ENCODE data around the gene EFCAB6. TPM values are rescaled to one million over a fixed set of nuclear protein-coding genes. Genes with fewer than 3 reads are reported as not detected.

EFCAB6 gene
- total RNA-seq, 2 experiments from 2014 or later: 0.26 to 0.39 TPM

DNA sequence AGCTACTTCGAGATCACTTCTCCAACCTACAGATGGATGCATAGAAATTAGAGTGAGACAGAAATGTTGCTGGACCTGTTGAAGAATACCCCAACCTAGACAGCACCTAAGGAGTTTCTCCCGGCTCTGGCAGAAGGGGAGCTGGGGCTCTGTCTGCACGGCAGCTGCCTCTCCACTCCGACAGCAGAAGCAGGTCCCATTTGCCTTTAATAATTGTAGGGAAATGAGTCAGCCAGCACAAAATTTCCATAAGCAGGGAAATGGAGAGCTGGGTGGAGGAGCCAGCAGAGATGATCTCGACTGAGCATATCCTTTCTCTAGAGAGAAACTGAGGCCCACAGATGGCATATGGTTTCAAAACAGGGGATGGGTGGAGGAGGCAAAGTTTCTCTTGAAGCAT is 80.1 kb downstream of the EFCAB6 start:
- no peak overlapping the region for H3K27ac Mint-ChIP-seq
- ChIA-PET POLR2A (no interaction called here), CTCF (interaction anchor here (0.7 to 1.2 kb wide), 2 partner anchors 213 to 214 kb away, joined by 3 read pairs; no protein-coding TSS in a partner anchor)
- no peak for DNase-seq
- H3K9me3 Mint-ChIP-seq (ENCODE audit: insufficient read depth): no peaks in the 10 kb centered on the region
- H3K27me3 Mint-ChIP-seq (ENCODE audit: low read depth): peaks cover 5% of the 10 kb centered on the region
- H3K4me1 Mint-ChIP-seq (ENCODE audit: low read depth): no peaks in the 10 kb centered on the region
- no peak overlapping the region for H3K4me3 Mint-ChIP-seq
- ATAC-seq: no peak
- H3K36me3 Mint-ChIP-seq (ENCODE audit: low read depth): no peaks in the 10 kb centered on the region

DNA sequence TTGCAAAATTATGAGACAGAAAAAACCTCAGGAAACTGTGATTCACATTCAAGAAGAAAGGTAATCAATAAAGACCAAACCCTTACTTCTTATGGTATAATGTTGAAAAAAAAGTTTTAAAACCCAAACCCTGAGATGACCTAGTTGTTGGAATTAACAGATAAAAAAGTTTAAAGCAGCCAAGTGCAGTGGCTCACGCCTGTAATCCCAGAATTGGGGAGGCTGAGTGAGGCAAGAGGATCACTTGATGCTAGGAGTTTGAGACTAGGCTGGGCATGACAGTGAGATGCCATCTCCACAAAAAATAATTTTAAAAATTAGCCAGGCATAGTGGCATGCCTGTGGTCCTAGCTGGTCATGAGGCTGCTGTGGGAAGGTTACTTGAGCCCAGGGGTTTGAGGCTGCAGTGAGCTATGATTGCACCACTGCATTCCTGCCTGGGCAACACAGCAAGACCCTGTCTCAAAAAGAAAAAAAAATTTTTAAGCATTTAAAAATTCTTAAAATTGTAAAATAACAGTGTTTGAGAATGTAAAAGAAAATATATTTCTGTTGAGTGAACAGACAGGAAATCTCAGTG is 85.1 kb downstream of the EFCAB6 start:
- no peak for ATAC-seq
- H3K27ac Mint-ChIP-seq: no peak overlapping the region
- peaks cover 6% of the 10 kb centered on the region for H3K4me1 Mint-ChIP-seq (ENCODE audit: low read depth)
- H3K36me3 Mint-ChIP-seq (ENCODE audit: low read depth): no peaks in the 10 kb centered on the region
- POLR2A ChIA-PET: no interaction called here
- CTCF ChIA-PET: no interaction called here
- peaks cover 5% of the 10 kb centered on the region for H3K27me3 Mint-ChIP-seq (ENCODE audit: low read depth)
- no peak for DNase-seq
- H3K9me3 Mint-ChIP-seq (ENCODE audit: insufficient read depth): no peaks in the 10 kb centered on the region
- H3K4me3 Mint-ChIP-seq: no peak overlapping the region

DNA sequence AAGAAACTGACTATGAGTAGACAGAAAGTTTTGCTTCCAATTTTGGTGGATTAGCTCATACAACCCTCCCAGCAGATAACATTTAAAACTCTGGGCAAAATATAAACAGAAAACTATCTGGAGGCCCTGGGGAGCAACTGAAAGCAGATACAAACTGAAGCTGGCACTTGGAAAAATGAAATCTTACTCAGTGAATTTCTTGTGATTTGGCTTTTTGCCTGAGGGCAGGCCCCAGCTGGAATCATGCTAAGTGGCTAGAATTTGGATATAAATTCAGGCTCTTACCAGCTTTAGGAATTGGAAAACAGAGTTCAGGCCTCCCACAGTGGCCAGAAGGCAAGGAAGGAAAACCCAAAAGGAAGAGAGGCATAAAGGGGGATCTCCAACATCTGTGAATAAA is 85.8 kb downstream of the EFCAB6 start:
- no peak overlapping the region for H3K4me3 Mint-ChIP-seq
- peaks cover 6% of the 10 kb centered on the region for H3K4me1 Mint-ChIP-seq (ENCODE audit: low read depth)
- no peaks in the 10 kb centered on the region for H3K9me3 Mint-ChIP-seq (ENCODE audit: insufficient read depth)
- ATAC-seq (no peak), DNase-seq (no peak)
- no peaks in the 10 kb centered on the region for H3K36me3 Mint-ChIP-seq (ENCODE audit: low read depth)
- ChIA-PET CTCF (no interaction called here), POLR2A (no interaction called here)
- no peak overlapping the region for H3K27ac Mint-ChIP-seq
- peaks cover 9% of the 10 kb centered on the region for H3K27me3 Mint-ChIP-seq (ENCODE audit: low read depth)

DNA sequence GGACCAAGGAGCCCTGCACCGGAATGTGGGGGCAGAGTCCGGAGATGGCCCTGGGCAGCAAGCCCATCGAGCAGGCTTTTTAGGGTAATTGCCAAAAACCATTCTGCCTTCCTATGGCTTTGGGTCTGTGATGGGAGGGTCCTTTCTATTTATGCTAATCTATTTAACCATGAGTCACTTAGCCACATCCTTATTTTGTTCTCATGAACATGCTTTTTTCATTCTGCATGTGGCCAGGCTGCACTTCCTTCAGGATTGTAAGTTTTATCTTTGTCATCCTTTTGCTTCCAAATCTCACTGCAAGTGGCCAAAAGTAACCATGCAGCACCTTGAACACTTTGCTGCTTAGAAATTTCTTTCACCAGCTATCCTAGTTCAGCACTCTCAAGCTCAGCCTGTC is 88.3 kb downstream of the EFCAB6 start:
- ChIA-PET CTCF (no interaction called here), POLR2A (no interaction called here)
- Mint-ChIP-seq H3K27ac (no peak overlapping the region), H3K4me1 (ENCODE audit: low read depth) (peaks cover 6% of the 10 kb centered on the region), H3K4me3 (no peak overlapping the region), H3K36me3 (ENCODE audit: low read depth) (no peaks in the 10 kb centered on the region), H3K9me3 (ENCODE audit: insufficient read depth) (no peaks in the 10 kb centered on the region), H3K27me3 (ENCODE audit: low read depth) (peaks cover 13% of the 10 kb centered on the region)
- ATAC-seq: no peak
- DNase-seq: no peak

DNA sequence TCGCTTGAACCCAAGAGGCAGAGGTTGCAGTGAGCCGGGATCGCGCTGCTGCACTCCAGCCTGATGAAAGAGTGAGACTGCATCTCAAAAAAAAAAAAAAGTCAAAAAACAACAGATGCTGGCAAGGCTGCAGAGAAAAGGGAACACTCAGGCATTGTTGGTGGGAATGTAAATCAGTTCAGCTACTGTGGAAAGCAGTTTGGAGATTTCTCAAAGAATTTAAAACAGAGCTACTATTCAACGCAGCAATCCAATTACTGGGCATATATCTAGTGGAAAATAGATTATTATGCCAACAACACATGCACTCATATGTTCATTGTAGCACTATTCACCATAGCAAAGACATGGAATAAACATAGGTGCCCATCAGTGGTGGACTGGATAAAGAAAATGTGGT is 89.7 kb downstream of the EFCAB6 start:
- Mint-ChIP-seq H3K36me3 (ENCODE audit: low read depth) (no peaks in the 10 kb centered on the region), H3K9me3 (ENCODE audit: insufficient read depth) (no peaks in the 10 kb centered on the region), H3K27me3 (ENCODE audit: low read depth) (peaks cover 9% of the 10 kb centered on the region), H3K27ac (no peak overlapping the region), H3K4me1 (ENCODE audit: low read depth) (peaks cover 6% of the 10 kb centered on the region), H3K4me3 (no peak overlapping the region)
- DNase-seq (no peak), ATAC-seq (no peak)
- POLR2A ChIA-PET: no interaction called here
- CTCF ChIA-PET: no interaction called here

DNA sequence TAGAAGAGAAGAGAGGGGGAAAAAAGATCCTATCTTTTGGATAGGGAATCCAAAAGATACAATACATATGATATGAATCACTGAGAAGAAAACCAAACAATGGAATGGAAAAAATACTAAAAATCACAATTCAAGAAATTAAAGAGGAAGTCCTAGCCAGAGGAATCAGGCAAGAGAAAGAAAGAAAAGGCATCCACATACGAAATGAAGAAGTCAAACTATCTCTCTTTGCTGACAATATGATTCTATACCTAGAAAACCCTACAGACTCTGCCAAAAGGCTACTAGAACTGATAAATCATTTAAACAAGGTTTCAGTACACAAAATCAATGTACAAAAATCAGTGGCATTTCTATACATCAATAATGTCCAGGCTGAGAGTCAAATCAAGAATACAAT is 91.4 kb downstream of the EFCAB6 start:
- H3K36me3 Mint-ChIP-seq (ENCODE audit: low read depth): no peaks in the 10 kb centered on the region
- no peak for ATAC-seq
- H3K27me3 Mint-ChIP-seq (ENCODE audit: low read depth): peaks cover 11% of the 10 kb centered on the region
- no peak overlapping the region for H3K4me3 Mint-ChIP-seq
- ChIA-PET POLR2A (interaction anchor here (0.6 kb wide), 1 partner anchor 869 kb away, joined by 3 read pairs; no protein-coding TSS in a partner anchor), CTCF (no interaction called here)
- no peaks in the 10 kb centered on the region for H3K9me3 Mint-ChIP-seq (ENCODE audit: insufficient read depth)
- no peak for DNase-seq
- peaks cover 6% of the 10 kb centered on the region for H3K4me1 Mint-ChIP-seq (ENCODE audit: low read depth)
- no peak overlapping the region for H3K27ac Mint-ChIP-seq

GRCh38 chr22:43714104-43714503 is 98.0 kb downstream of the EFCAB6 start:
- no peak overlapping the region for H3K4me3 Mint-ChIP-seq
- H3K9me3 Mint-ChIP-seq (ENCODE audit: insufficient read depth): no peaks in the 10 kb centered on the region
- no peaks in the 10 kb centered on the region for H3K36me3 Mint-ChIP-seq (ENCODE audit: low read depth)
- no peak for ATAC-seq
- H3K27ac Mint-ChIP-seq: no peak overlapping the region
- H3K4me1 Mint-ChIP-seq (ENCODE audit: low read depth): no peaks in the 10 kb centered on the region
- POLR2A ChIA-PET: no interaction called here
- CTCF ChIA-PET: no interaction called here
- peaks cover 10% of the 10 kb centered on the region for H3K27me3 Mint-ChIP-seq (ENCODE audit: low read depth)
- DNase-seq: no peak

DNA sequence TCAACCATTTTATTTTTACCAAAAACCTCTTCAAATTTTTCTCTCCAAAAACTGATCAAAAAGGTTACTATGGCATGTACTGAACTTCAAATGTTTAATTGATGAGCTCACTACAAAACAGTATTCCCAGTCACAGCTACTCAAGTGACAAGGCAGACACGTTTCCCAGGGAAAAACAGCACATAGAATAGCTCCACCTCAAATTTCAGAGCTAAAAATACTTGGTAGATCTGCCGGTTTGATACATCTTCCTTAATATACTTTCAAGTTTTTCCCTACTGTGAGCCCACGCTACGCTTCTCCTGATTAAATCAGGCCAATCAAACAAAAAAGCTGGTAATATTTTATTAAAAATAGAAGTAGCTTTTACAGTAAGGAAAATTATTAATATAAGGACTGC is 100.4 kb downstream of the EFCAB6 start:
- Mint-ChIP-seq H3K9me3 (ENCODE audit: insufficient read depth) (no peaks in the 10 kb centered on the region), H3K4me3 (no peak overlapping the region), H3K27ac (no peak overlapping the region), H3K36me3 (ENCODE audit: low read depth) (no peaks in the 10 kb centered on the region), H3K27me3 (ENCODE audit: low read depth) (peaks cover 12% of the 10 kb centered on the region), H3K4me1 (ENCODE audit: low read depth) (no peaks in the 10 kb centered on the region)
- CTCF ChIA-PET: interaction anchor here (0.9 kb wide), 1 partner anchor 173 kb away, joined by 3 read pairs; no protein-coding TSS in a partner anchor
- DNase-seq (no peak), ATAC-seq (no peak)
- POLR2A ChIA-PET: no interaction called here

DNA sequence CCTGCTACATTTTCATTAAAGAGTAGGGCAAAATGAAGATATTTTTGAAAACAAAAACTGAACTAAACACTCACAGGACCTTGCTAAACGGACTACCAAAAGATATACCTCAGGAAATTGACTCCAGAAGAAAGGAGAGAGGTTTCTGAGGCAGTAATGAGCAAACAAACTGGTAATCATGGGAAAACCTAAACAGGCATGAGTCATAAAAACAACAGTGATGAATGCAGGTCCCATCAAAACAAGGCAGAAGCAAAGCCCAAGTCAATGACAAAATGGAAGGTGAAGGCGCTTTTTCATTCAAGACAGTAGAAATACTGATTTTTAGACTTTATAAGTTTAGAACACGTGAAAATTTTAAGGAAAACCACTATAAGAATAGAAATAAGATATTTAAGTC is 104.5 kb downstream of the EFCAB6 start:
- Mint-ChIP-seq H3K9me3 (ENCODE audit: insufficient read depth) (peaks cover 8% of the 10 kb centered on the region), H3K27me3 (ENCODE audit: low read depth) (peaks cover 10% of the 10 kb centered on the region), H3K36me3 (ENCODE audit: low read depth) (no peaks in the 10 kb centered on the region), H3K4me1 (ENCODE audit: low read depth) (no peaks in the 10 kb centered on the region), H3K4me3 (no peak overlapping the region), H3K27ac (no peak overlapping the region)
- ChIA-PET POLR2A (no interaction called here), CTCF (no interaction called here)
- no peak for ATAC-seq
- no peak for DNase-seq

- no peak for DNase-seq
- POLR2A ChIA-PET: no interaction called here
- H3K27ac Mint-ChIP-seq: no peak overlapping the region
- H3K4me1 Mint-ChIP-seq (ENCODE audit: low read depth): no peaks in the 10 kb centered on the region
- CTCF ChIA-PET: no interaction called here
- peaks cover 8% of the 10 kb centered on the region for H3K9me3 Mint-ChIP-seq (ENCODE audit: insufficient read depth)
- H3K36me3 Mint-ChIP-seq (ENCODE audit: low read depth): no peaks in the 10 kb centered on the region
- H3K27me3 Mint-ChIP-seq (ENCODE audit: low read depth): peaks cover 10% of the 10 kb centered on the region
- ATAC-seq: no peak
- no peak overlapping the region for H3K4me3 Mint-ChIP-seq
Observed at GRCh38 chr22:43706571-43707328, 105.4 kb downstream of the EFCAB6 start.

DNA sequence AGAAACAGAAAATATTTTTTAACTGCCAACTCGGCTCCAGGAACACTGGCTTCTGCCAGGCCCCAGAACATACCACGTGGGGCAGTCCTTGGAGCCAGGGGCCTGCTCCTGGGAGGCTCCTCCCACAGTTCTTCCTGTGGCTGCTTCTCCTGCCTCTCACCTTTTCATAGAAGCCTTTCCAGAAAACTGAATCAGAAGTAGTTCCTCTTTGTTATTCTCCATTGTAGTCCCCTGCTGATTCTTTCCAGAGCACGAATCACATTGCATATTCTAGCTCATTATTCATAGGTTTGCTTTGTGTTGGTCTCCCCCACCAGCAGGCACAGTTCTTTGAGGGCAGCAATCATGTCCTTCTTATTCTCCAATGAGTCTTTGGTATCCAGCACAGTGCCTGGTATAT is 106.0 kb downstream of the EFCAB6 start:
- Mint-ChIP-seq H3K27me3 (ENCODE audit: low read depth) (peaks cover 10% of the 10 kb centered on the region), H3K4me3 (no peak overlapping the region), H3K4me1 (ENCODE audit: low read depth) (no peaks in the 10 kb centered on the region), H3K36me3 (ENCODE audit: low read depth) (no peaks in the 10 kb centered on the region), H3K9me3 (ENCODE audit: insufficient read depth) (peaks cover 8% of the 10 kb centered on the region), H3K27ac (no peak overlapping the region)
- POLR2A ChIA-PET: no interaction called here
- CTCF ChIA-PET: no interaction called here
- no peak for DNase-seq
- ATAC-seq: no peak

DNA sequence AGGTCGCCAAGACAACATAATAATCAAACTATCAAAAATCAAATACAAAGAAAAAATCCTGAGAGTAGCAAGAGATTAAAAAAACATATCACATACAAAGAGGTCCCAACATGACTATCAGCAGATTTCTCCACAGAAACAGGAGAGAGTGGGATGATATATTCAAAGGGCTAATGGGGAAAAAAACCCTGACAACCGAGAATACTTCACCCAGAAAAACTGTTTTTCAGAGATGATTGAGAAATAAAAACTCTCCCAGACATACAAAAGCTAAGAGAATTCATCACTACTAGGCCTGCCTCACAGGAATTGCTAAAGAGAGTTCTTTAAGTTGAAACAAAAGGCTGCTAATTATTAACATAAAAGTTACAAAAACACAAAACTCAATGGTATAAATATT is 108.1 kb downstream of the EFCAB6 start:
- H3K27me3 Mint-ChIP-seq (ENCODE audit: low read depth): peaks cover 6% of the 10 kb centered on the region
- CTCF ChIA-PET: no interaction called here
- DNase-seq (no peak), ATAC-seq (no peak)
- no peaks in the 10 kb centered on the region for H3K36me3 Mint-ChIP-seq (ENCODE audit: low read depth)
- no peak overlapping the region for H3K4me3 Mint-ChIP-seq
- no peak overlapping the region for H3K27ac Mint-ChIP-seq
- no peaks in the 10 kb centered on the region for H3K4me1 Mint-ChIP-seq (ENCODE audit: low read depth)
- POLR2A ChIA-PET: no interaction called here
- H3K9me3 Mint-ChIP-seq (ENCODE audit: insufficient read depth): peaks cover 8% of the 10 kb centered on the region

- ATAC-seq (no peak), DNase-seq (no peak)
- H3K4me1 Mint-ChIP-seq (ENCODE audit: low read depth): no peaks in the 10 kb centered on the region
- peaks cover 7% of the 10 kb centered on the region for H3K27me3 Mint-ChIP-seq (ENCODE audit: low read depth)
- no peaks in the 10 kb centered on the region for H3K9me3 Mint-ChIP-seq (ENCODE audit: insufficient read depth)
- H3K4me3 Mint-ChIP-seq: no peak overlapping the region
- ChIA-PET CTCF (no interaction called here), POLR2A (no interaction called here)
- H3K27ac Mint-ChIP-seq: no peak overlapping the region
- H3K36me3 Mint-ChIP-seq (ENCODE audit: low read depth): no peaks in the 10 kb centered on the region
Observed at GRCh38 chr22:43698403-43698802, 113.7 kb downstream of the EFCAB6 start.
